Neural progenitor cell (in vitro differentiated cells): ENCODE data around the gene ANKS1B.

ENCODE experiments used
- CTCF ChIP-seq: fragments of 200-600 bp; sonication (generic); IDR thresholded peaks from 2 replicates; pipeline ENCODE4 v1.5.1; 2017; ENCODE audit warnings: antibody characterized with exemption, mild to moderate bottlenecking
- EZH2 ChIP-seq: fragments of 200-600 bp; sonication (generic); IDR thresholded peaks from 2 replicates; pipeline ENCODE4 v1.6.1; 2017; ENCODE audit warnings: antibody characterized with exemption, mild to moderate bottlenecking, moderate library complexity
- EZH2phosphoT487 ChIP-seq: fragments of 200-600 bp; sonication (generic); IDR thresholded peaks from 2 replicates; pipeline ENCODE4 v1.6.1; 2017; ENCODE audit warnings: antibody characterized with exemption

GRCh38 chr12:99917711-99918402 is 66.9 kb downstream of the ANKS1B start:
- no peak for TF ChIP-seq EZH2
- no peak for TF ChIP-seq CTCF
- no peak for TF ChIP-seq EZH2phosphoT487
